CD4-positive, alpha-beta T cell (primary cell): ENCODE data around the gene WDR41. TPM values are rescaled to one million over a fixed set of nuclear protein-coding genes. Genes with fewer than 3 reads are reported as not detected.

ENCODE experiments used
- ATAC-seq: fragments of 200-7000 bp; cut with Tn5 transposase; one replicate; pipeline ENCODE4 v1.10.0; 2022; ENCODE audit warnings: mild to moderate bottlenecking; ENCODE audit not compliant: poor library complexity
- CTCF ChIA-PET: fragments of 350-600 bp; sonication (Branson Sonifier 250); formaldehyde crosslinking; loops from one replicate; lab custom pipeline; 2021; ENCODE audit warnings: antibody characterized with exemption, inconsistent platforms; lab: Charles Lee
- POLR2A ChIA-PET: fragments of 350-600 bp; sonication (Branson Sonifier 250); formaldehyde crosslinking; loops from one replicate; lab custom pipeline; 2021; ENCODE audit warnings: antibody characterized with exemption, inconsistent platforms; lab: Charles Lee
- DNase-seq, 14 experiments: peaks; one replicate each; pipeline ENCODE4 v3.0.0-alpha.2; 2013 to 2020; ENCODE audit warnings: mixed read lengths in 2 of 14
- H3K27ac ChIP-seq, 2 donors: one replicate each; pipeline versions ENCODE4 v1.5.1 to v1.7.0; 2013; ENCODE audit warnings: low read length in 2 of 2, low read depth in 1 of 2, mild to moderate bottlenecking in 1 of 2
- H3K27me3 ChIP-seq, 2 experiments: 1 replicate in 1 of 2; 2 replicates in 1 of 2; pipeline versions ENCODE4 v1.6.1 to v1.7.0; 2013; ENCODE audit warnings: low read length in 2 of 2, control low read depth in 1 of 2, mild to moderate bottlenecking in 1 of 2, moderate library complexity in 1 of 2; ENCODE audit not compliant: insufficient read depth in 2 of 2, control insufficient read depth in 1 of 2
- H3K36me3 ChIP-seq: one replicate; pipeline ENCODE4 v1.6.1; 2013; ENCODE audit warnings: low read length, control low read depth; ENCODE audit not compliant: insufficient read depth
- H3K4me1 ChIP-seq: one replicate; pipeline ENCODE4 v1.6.1; 2013; ENCODE audit warnings: low read length, control low read depth; ENCODE audit not compliant: insufficient read depth
- H3K4me3 ChIP-seq: one replicate; pipeline ENCODE4 v1.5.1; 2013; ENCODE audit warnings: mild to moderate bottlenecking, low read length, moderate library complexity
- H3K9me3 ChIP-seq, 2 experiments: 1 replicate in 1 of 2; 2 replicates in 1 of 2; pipeline versions ENCODE4 v1.6.1 to v1.7.0; 2013; ENCODE audit warnings: low read length in 2 of 2, mild to moderate bottlenecking in 2 of 2, control low read depth in 1 of 2, moderate library complexity in 1 of 2; ENCODE audit not compliant: control insufficient read depth in 1 of 2, insufficient read depth in 1 of 2
- H3K27ac Mint-ChIP-seq: one replicate; pipeline ENCODE4 v1.8.0; 2020; ENCODE audit warnings: mixed read lengths
- H3K27me3 Mint-ChIP-seq: one replicate; pipeline ENCODE4 v1.8.0; 2021; ENCODE audit warnings: mixed read lengths
- H3K36me3 Mint-ChIP-seq: one replicate; pipeline ENCODE4 v1.8.0; 2021; ENCODE audit warnings: low read depth, mixed read lengths
- H3K4me1 Mint-ChIP-seq: one replicate; pipeline ENCODE4 v1.8.0; 2021; ENCODE audit warnings: low read depth, mixed read lengths
- H3K4me3 Mint-ChIP-seq: one replicate; pipeline ENCODE4 v1.8.0; 2020; ENCODE audit warnings: mild to moderate bottlenecking, mixed read lengths
- H3K9me3 Mint-ChIP-seq: one replicate; pipeline ENCODE4 v1.8.0; 2020; ENCODE audit warnings: mixed read lengths
- intact Hi-C, 2 experiments: fragments of 100-400 bp; cut with DNase I in 1 of 2; cut with micrococcal nuclease in 1 of 2; formaldehyde crosslinking; loops; one replicate each; pipeline versions ENCODE4 v1.15.1 to v1.9.0; 2023 to 2025; cut with DNase I, micrococcal nuclease
- total RNA-seq, 174 experiments: library from RNA in 2 of 174; stranded (reverse) in 2 of 174; gene quantifications; one replicate each; pipeline ENCODE4 v1.2.3 and lab custom pipeline; 2021 to 2026
- TF ChIP-seq, protein P1 (sequence below): fragments of 200-600 bp; IDR thresholded peaks from one replicate; pipeline ENCODE4 v1.8.0; 2022; ENCODE audit warnings: antibody characterized with exemption, mild to moderate bottlenecking

Gene WDR41
- total RNA-seq, 2 experiments from 2014 or later: 4.2 to 4.4 TPM

DNA sequence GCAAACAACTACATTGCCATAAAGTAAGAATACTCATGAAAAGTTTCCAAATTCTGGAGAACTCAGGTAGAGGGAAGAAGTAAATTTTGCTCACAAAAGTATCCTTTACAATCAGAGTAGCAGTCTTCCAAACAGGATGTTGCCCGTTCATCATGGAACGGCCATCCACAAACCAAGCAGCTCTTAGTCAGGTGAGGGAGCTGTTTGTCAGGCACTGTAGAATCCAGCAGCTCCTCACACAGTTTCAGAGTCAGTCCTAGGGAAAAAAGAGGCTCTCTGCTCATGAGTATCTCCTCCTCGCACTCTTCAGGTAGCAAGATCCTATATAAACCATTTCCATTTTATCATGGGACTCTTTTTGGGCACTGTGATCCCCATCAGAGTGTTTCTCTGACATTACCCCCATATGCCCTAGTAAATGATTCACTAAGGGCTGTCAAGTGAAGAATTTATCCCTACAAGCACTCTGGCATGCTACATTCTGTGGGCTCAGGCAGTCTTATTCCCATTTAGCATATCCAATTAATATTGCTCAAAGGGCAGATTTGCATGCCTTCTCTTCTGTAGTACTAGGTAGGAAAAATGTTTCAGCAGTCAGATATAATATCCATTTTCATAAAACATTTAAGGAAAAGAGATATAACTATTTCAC is 97.9 kb downstream of the WDR41 start:
- no peaks in the 10 kb centered on the region for H3K9me3 Mint-ChIP-seq
- H3K4me1 Mint-ChIP-seq: no peaks in the 10 kb centered on the region
- DNase-seq: no peak
- CTCF ChIA-PET: no interaction called here
- H3K4me3 Mint-ChIP-seq: no peak overlapping the region
- Histone ChIP-seq H3K36me3 (no peaks in the 10 kb centered on the region), H3K4me3 (no peak overlapping the region), H3K9me3 (no peaks in the 10 kb centered on the region), H3K27ac (no peak overlapping the region), H3K27me3 (peaks cover 0 to 3% of the 10 kb centered on the region in 2 experiments), H3K4me1 (no peaks in the 10 kb centered on the region)
- H3K36me3 Mint-ChIP-seq: no peaks in the 10 kb centered on the region
- TF ChIP-seq, protein P1, sequence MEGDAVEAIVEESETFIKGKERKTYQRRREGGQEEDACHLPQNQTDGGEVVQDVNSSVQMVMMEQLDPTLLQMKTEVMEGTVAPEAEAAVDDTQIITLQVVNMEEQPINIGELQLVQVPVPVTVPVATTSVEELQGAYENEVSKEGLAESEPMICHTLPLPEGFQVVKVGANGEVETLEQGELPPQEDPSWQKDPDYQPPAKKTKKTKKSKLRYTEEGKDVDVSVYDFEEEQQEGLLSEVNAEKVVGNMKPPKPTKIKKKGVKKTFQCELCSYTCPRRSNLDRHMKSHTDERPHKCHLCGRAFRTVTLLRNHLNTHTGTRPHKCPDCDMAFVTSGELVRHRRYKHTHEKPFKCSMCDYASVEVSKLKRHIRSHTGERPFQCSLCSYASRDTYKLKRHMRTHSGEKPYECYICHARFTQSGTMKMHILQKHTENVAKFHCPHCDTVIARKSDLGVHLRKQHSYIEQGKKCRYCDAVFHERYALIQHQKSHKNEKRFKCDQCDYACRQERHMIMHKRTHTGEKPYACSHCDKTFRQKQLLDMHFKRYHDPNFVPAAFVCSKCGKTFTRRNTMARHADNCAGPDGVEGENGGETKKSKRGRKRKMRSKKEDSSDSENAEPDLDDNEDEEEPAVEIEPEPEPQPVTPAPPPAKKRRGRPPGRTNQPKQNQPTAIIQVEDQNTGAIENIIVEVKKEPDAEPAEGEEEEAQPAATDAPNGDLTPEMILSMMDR: no peak
- no peaks in the 10 kb centered on the region for H3K27me3 Mint-ChIP-seq
- POLR2A ChIA-PET: no interaction called here
- ATAC-seq: no peak
- intact Hi-C loops: no loop called here
- H3K27ac Mint-ChIP-seq: no peak overlapping the region

GRCh38 chr5:77391240-77391765 is 100.8 kb downstream of the WDR41 start:
- DNase-seq (no peak), ATAC-seq (no peak)
- Mint-ChIP-seq H3K27me3 (no peaks in the 10 kb centered on the region), H3K9me3 (no peaks in the 10 kb centered on the region), H3K27ac (no peak overlapping the region), H3K4me3 (no peak overlapping the region), H3K4me1 (no peaks in the 10 kb centered on the region), H3K36me3 (no peaks in the 10 kb centered on the region)
- intact Hi-C loops: no loop called here
- Histone ChIP-seq H3K4me1 (no peaks in the 10 kb centered on the region), H3K27ac (no peak overlapping the region), H3K4me3 (no peak overlapping the region), H3K36me3 (no peaks in the 10 kb centered on the region), H3K27me3 (peaks cover 0 to 3% of the 10 kb centered on the region in 2 experiments), H3K9me3 (no peaks in the 10 kb centered on the region)
- ChIA-PET CTCF (no interaction called here), POLR2A (no interaction called here)
- TF ChIP-seq, protein P1: no peak

DNA sequence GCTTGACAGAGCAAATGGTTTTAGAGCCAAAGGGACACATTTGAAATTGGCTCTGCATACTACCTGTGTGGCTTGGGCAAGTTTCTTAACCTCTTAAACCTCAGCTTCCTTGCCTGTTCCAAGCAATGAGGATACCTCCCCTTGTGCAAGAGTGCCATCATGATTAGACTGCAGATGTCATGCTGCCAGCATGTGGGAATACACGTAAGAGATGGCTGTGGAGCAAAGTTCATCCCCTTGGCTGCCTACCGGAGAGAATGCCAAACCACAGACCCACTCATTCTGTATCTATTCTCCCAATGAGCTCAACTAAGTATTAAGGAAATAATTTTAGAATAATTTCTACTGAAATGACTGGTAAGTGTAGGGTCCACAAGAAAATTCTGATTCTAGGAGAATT is 101.3 kb downstream of the WDR41 start:
- no peaks in the 10 kb centered on the region for H3K27me3 Mint-ChIP-seq
- H3K4me1 Mint-ChIP-seq: no peaks in the 10 kb centered on the region
- Histone ChIP-seq H3K27ac (no peak overlapping the region), H3K36me3 (no peaks in the 10 kb centered on the region), H3K4me3 (no peak overlapping the region), H3K9me3 (no peaks in the 10 kb centered on the region), H3K27me3 (peaks cover 0 to 3% of the 10 kb centered on the region in 2 experiments), H3K4me1 (no peaks in the 10 kb centered on the region)
- POLR2A ChIA-PET: no interaction called here
- no peak overlapping the region for H3K4me3 Mint-ChIP-seq
- no peak for DNase-seq
- ATAC-seq: no peak
- H3K36me3 Mint-ChIP-seq: no peaks in the 10 kb centered on the region
- H3K9me3 Mint-ChIP-seq: no peaks in the 10 kb centered on the region
- intact Hi-C loops: no loop called here
- CTCF ChIA-PET: no interaction called here
- no peak overlapping the region for H3K27ac Mint-ChIP-seq
- TF ChIP-seq, protein P1: no peak
